Epithelial cell of esophagus (primary cell): ENCODE results near the gene SAG.

ENCODE experiments used
- DNase-seq: peaks from one replicate; pipeline ENCODE4 v3.0.0; 2010; ENCODE audit warnings: low read depth
- H3K4me3 ChIP-seq: 2 replicates; pipeline ENCODE4 v1.5.1; 2011; ENCODE audit warnings: mild to moderate bottlenecking, low read length, control low read depth
- TF ChIP-seq, protein P1 (sequence below): IDR thresholded peaks from 2 replicates; pipeline ENCODE4 v1.5.1; 2011; ENCODE audit warnings: low read depth, mild to moderate bottlenecking, low read length, control low read depth, inconsistent platforms; ENCODE audit not compliant: insufficient read depth; ENCODE audit errors: missing control alignments

Gene SAG

DNA sequence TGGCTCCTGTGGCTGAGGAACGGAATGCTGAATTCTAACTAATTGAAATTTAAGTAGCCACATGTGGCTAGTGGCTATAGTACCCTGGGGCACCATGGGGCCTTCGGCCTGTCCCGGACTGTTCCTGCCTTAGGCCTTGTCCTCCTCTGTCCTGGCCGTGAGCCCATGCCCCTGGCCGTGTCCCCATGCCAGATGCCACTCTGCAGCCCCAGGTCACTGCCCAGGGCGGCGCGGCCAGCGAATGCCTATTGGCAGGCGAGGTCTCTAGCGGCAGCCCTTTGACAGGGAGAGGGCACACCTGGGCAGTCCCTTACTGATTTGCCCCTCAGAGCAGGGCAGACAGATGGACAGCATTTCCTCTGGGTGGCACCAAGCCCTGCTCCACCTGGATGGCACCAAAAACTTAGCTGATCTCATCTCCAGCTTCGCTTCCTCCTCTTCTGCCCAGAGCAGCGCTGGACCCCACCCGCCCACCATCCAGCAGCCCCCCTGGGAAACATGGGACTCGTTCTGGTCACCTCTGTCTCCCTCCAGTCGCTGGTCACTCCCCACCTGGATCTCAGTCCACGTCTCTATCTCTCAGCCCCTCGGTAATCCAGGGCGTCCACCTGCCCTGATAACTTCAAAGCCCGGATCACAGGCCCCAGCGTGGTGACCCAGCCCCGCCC is 45.6 kb downstream of the SAG start:
- TF ChIP-seq, protein P1, sequence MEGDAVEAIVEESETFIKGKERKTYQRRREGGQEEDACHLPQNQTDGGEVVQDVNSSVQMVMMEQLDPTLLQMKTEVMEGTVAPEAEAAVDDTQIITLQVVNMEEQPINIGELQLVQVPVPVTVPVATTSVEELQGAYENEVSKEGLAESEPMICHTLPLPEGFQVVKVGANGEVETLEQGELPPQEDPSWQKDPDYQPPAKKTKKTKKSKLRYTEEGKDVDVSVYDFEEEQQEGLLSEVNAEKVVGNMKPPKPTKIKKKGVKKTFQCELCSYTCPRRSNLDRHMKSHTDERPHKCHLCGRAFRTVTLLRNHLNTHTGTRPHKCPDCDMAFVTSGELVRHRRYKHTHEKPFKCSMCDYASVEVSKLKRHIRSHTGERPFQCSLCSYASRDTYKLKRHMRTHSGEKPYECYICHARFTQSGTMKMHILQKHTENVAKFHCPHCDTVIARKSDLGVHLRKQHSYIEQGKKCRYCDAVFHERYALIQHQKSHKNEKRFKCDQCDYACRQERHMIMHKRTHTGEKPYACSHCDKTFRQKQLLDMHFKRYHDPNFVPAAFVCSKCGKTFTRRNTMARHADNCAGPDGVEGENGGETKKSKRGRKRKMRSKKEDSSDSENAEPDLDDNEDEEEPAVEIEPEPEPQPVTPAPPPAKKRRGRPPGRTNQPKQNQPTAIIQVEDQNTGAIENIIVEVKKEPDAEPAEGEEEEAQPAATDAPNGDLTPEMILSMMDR: no peak
- H3K4me3 ChIP-seq: no peak overlapping the region
- no peak for DNase-seq

DNA sequence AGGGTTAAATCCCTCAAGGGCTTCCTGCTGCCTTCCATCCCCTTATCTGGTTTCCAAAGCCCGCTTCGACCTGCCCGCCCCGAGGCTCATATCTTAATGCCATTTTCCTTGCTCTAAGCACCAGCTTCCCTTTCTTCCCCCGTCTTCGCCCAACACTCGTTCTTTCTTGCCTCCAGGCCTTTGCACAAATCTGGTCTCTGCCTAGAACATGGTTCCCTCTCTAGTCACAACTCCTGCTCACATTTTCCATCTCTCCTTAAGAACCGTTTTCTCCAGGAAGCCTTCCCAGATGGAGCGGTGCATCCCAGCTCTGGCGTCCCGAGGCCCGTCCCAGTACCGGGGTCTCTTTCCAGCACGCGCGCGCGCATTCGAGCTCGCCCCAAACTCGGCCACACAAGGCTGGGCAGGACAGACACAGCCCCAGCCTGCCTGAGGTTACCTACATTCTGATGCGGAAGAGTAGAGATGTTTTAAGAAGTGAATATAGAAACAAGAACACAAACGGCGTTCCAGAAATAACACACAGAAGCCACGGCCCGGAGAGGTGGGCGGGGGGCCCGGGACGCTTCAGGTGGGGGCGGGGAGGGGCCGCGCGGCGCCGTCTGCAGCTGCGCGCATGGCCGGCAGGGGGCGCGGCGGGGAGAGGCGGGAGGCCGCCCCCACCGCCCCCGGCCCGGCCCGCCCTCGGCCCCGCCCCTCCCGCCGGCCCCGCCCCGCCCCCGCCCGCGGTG is 46.3 kb downstream of the SAG start, which contains the start of gene DGKD:
Gene DGKD, plus strand, starts transcription at position 726 of the 731 bp plus-strand sequence. CDS start 25 bp downstream, outside the sequence.
- peak within 1 kb of the TSS; percentile 57 for H3K4me3 ChIP-seq
- TF ChIP-seq, protein P1: peak; percentile 8
- DNase-seq: peak; percentile 33

DNA sequence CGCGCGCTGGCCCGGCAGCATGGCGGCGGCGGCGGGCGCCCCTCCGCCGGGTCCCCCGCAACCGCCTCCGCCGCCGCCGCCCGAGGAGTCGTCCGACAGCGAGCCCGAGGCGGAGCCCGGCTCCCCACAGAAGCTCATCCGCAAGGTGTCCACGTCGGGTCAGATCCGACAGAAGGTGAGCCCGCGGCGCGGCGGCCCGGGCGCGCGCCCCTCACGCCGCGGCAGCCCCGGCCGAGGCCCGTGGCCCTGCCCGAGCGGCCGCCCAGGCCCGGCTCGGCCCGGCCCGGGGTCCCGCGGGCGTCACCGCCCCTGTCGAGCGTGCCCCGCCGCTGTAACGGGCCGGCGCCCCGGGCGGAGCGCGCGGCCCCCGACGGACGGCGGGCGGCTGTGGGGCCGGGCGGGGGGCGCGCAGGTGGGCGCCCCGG is 46.9 kb downstream of the SAG start:
- no peak for DNase-seq
- H3K4me3 ChIP-seq: peak overlapping the region; percentile 45
- TF ChIP-seq, protein P1: no peak

DNA sequence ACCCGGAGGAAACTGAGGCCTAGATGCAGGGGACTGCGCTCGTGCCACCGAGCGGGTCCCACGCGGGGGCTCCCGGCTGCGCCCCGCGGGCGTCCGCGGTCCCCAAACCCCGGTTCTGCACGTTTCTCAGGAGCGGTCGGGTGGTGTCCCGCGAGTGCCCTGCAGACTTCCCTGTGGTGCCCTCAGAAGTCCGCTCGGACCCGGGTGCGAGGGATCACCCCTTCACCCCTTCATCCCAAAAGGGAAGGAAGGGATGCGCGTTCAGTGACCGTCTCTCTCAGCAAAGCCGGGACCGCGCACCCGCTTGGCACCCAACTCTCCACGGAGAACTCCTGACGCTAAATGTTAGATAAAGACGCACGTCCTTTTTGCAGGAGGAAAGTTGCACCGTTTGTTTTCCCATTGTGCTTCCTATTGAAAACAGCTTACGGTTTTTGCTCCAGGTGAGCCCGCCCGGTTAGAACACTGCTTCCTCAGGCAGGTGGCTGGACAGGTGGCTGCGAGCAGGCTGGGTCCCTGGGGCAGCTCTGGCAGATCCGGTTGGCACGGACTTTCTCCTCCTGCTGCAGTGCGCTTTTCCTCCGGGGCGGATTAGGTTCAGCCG is 47.5 kb downstream of the SAG start:
- DNase-seq: peak; percentile 28
- TF ChIP-seq, protein P1: no peak
- peak overlapping the region; percentile 57 for H3K4me3 ChIP-seq

DNA sequence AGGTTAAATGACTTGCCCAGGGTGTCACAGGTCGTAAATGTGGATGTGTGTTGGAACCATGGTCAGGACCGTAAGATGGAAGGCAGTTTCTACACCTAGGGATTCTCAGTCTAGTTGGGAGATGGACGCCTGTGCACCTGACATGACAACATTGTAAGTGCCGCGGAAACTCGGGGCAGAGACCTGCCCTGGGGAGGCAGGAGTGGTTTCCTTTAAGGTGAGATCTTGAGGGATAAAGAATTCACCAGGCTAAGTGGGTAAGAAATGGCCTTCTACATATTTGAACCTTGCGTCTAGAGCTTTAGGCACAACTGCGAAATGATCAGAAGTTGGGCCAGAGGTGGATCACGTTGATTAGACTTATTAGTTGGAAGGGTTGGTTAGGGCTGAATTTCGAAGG is 48.3 kb downstream of the SAG start:
- no peak overlapping the region for H3K4me3 ChIP-seq

DNA sequence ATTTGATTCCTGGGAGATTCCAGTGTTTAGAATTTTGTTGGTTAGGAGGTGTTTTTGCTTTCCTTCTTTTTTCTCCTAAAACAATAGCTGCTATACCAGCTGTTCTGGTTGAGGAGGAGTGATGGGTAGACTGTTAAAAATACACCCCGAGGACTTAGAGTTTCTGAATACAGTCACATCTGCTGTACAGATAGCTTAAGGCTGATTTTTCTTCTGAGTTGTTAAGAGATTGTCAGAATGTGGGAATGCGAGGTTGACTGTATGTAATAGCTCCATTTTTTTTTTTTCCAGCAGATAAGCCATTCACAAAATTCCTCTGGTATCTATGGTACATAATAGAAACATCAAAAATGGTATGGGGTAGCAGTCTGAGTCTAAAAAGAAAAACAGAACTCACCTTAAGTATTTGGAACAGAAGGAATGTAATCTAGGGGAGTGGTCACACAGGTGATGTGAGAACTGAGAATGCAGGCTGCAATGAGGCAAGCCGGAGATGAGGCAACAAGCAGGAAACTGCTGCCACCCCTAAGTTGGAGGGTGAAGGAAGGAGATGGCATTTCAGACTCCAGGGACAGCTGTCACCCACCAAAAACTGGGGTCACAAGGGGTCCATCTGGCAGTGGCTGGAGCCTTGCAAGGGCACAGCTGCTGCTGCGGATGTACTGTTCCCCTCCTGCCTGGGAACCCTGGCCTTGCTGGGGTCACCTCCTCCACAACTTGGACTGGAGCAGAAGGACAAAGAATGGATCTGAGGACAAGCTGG is 49.1 kb downstream of the SAG start:
- TF ChIP-seq, protein P1: no peak
- peak; percentile 47 for DNase-seq
- H3K4me3 ChIP-seq: no peak overlapping the region

More for the DNA sequence above, 48.3 kb downstream of the SAG start:
- TF ChIP-seq, protein P1: no peak
- no peak for DNase-seq
